ENCODE data around the gene OMA1. TPM values are rescaled to one million over a fixed set of nuclear protein-coding genes. Genes with fewer than 3 reads are reported as not detected.
"Not testable (repeated sequence)": the region's sequence is repeated elsewhere in the genome, so short reads cannot be mapped to it uniquely, and the experiment has no call there.

Gene OMA1
- total and polyA plus RNA-seq, 8 donors, result 8.9 to 28.5 (median 14.7) TPM

DNA sequence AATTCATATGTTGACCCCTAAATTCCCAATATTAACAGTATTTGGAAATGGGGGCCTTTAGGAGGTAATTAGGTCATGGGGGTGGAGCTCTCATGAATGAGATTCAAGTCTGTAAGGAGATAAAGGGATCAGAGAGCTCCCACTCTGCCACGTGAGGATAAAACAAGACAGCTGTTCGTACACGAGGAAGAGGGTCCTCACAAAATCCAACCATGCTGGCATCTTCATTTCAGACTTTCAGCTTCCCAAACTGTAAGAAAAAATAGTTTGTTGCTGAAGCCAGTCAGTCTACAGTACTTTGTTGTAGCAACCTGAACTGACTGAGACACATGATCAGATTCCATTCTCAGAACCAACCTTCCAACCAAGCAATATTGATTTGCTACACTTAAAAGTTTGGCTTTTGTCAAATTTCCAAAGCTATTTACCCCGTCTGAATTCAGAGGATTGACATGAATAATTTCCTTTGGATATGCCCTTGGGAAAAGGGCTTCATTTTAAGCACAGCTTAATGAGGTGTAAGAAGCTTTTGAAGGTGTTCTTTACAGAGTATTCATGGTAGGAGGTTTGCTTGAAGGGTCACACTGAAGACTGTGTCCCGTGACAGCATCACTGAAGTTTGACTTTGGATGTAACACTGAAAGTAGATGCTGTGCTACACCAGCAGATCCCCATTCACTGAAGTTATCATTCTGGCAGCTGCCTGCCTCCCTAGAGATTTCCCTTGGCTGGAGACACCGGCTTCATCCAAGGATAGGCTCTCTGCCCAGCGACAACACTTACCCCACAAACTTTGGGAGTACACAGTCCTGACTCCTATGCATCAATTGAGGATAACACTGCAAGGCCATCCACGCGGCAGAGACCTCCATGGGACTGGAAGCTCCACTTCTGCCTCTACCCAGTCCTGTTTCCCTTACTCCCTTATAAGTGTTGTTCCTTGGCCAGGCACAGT is 4.9 kb upstream of the OMA1 start:
- WGBS, 2 donors, result 53 to 59% methylated on average over 9 of the region's 9 CpGs
- no peak for DNase-seq
- TF ChIP-seq, protein P1, sequence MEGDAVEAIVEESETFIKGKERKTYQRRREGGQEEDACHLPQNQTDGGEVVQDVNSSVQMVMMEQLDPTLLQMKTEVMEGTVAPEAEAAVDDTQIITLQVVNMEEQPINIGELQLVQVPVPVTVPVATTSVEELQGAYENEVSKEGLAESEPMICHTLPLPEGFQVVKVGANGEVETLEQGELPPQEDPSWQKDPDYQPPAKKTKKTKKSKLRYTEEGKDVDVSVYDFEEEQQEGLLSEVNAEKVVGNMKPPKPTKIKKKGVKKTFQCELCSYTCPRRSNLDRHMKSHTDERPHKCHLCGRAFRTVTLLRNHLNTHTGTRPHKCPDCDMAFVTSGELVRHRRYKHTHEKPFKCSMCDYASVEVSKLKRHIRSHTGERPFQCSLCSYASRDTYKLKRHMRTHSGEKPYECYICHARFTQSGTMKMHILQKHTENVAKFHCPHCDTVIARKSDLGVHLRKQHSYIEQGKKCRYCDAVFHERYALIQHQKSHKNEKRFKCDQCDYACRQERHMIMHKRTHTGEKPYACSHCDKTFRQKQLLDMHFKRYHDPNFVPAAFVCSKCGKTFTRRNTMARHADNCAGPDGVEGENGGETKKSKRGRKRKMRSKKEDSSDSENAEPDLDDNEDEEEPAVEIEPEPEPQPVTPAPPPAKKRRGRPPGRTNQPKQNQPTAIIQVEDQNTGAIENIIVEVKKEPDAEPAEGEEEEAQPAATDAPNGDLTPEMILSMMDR (IDR thresholded peaks at IDR 0.05), result no peak
- Histone ChIP-seq H3K9me3 (no peaks in the 10 kb centered on the region), H3K27ac (no peak overlapping the region), H3K27me3 (no peaks in the 10 kb centered on the region), H3K36me3 (no peaks in the 10 kb centered on the region), H3K4me1 (peaks cover 8 to 14% (median 14%) of the 10 kb centered on the region in 3 donors), H3K4me3 (no peak overlapping the region)
- intact Hi-C loops (cut with DNase I), result no loop called here
- no peak for FAIRE-seq
- no peak for ATAC-seq

DNA sequence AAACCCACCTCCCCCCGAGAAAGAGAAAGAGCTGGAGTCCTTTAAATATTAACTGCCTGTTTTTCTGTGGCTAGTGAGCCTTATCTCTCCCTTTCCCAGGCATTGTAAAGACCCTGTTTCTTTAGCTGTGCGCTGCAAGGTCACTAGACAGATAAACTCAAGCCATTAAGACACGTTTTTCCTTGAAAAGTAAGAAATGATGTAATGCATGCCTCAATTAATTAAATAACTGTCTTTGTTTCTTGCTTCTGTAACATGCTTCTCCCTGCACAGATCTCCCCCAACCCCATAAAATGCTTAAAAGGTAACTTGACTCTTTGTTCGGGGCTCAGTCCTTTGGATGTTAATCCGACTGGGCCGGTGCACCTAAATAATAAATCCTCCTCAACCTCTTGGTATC is 2.8 kb upstream of the OMA1 start:
- DNase-seq; H3K36me3 ChIP-seq; ATAC-seq; FAIRE-seq; intact Hi-C loops (cut with DNase I); H3K27me3 ChIP-seq; H3K4me3 ChIP-seq; H3K9me3 ChIP-seq: not testable (repeated sequence)
- Histone ChIP-seq H3K4me1 (peaks cover 15 to 23% (median 22%) of the 10 kb centered on the region in 3 donors), H3K27ac (peak overlapping the region in 2 of 4 donors; percentile 18 to 46)
- 10 to 12% methylated on average over 6 of the region's 6 CpGs for WGBS, 2 donors

DNA sequence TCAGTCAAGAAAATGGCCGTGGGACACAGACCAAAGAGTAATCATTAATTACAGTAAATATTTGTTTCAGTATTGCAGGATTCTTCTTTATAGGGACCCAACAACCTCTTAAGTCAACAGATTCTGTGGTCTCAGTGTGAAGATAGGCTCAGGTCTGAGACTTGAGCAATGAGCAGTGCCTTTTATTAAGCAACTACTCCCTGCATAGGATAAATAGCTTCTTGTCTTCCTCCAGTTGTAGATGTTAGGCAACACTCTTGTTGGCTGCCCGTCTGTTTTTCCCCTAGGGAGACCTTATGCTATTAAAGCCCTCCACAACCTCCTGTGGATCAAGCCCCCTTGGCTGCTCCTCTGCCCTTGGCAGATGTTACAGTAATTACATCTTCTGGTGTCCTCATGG is 1.8 kb upstream of the OMA1 start:
- H3K4me1 ChIP-seq, result peaks cover 15 to 23% (median 22%) of the 10 kb centered on the region in 3 donors
- TF ChIP-seq, protein P1 (IDR thresholded peaks at IDR 0.05), result no peak
- intact Hi-C loops (cut with DNase I), result no loop called here
- no peaks in the 10 kb centered on the region for H3K36me3 ChIP-seq
- DNase-seq, result no peak
- H3K27me3 ChIP-seq, result no peaks in the 10 kb centered on the region
- H3K27ac ChIP-seq, result no peak overlapping the region
- WGBS, 2 donors, result 69 to 71% methylated on average over 2 of the region's 2 CpGs
- FAIRE-seq, result no peak
- H3K4me3 ChIP-seq, result no peak overlapping the region
- no peaks in the 10 kb centered on the region for H3K9me3 ChIP-seq
- no peak for ATAC-seq

DNA sequence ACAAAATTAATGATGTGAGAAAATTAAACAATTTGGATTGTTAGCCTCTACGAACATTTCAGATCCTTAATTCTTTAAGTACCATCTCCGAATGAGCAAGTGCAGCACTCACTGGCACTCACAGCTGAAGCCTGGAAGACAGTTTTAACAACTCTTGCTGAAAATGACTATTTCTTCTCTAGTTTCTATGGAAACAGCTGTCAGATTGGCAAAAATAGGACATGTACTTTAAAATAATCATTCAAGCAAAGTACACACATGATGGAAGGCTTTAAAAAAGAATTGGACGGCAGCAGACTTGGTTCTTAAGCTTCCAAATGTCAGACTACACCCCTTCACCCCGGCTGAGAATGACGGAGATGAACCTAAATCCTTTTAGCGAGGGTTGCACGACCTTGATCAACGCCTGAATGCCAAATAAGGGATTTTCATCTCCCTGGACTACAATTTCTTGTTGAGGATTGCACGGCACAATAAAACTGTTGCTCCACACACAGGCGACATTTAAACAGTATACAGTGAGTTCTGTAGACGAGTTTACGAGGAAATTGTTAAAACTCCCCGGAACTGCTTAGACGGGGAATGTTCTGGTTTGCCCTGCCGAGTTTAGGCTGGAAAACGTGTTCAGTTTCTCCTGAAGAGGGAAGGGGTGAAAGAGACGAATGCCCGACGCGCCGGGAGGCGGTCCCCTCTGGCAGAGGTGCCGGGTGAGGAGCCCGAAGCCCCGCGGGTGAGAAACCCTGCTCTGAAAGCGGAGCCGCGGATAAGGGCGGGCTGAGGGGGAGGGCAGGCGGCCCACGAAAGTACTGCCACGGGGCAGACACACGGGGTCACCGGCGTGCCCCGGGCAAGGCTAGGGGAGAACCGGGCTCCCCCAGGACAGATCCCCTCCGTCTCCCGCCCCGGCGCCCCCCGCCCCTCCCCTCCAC is 671 bp downstream of the OMA1 start:
- H3K4me1 ChIP-seq, result peaks cover 15 to 23% (median 22%) of the 10 kb centered on the region in 3 donors
- intact Hi-C loops (cut with DNase I), result no loop called here
- peak overlapping the region; percentile 38 to 76 (median 64) for H3K4me3 ChIP-seq
- ATAC-seq (peak; percentile 74 to 88 (median 82)), DNase-seq (peak; percentile 80 to 92 (median 82)), FAIRE-seq (no peak)
- H3K36me3 ChIP-seq, result no peaks in the 10 kb centered on the region
- whole genome bisulfite sequencing, 2 donors, result 0 to 1% methylated on average over 35 to 43 of the region's 43 CpGs
- TF ChIP-seq, protein P1 (IDR thresholded peaks at IDR 0.05), result no peak
- H3K9me3 ChIP-seq, result no peaks in the 10 kb centered on the region
- H3K27ac ChIP-seq, result peak overlapping the region; percentile 98 to 100 (median 100)
- H3K27me3 ChIP-seq, result no peaks in the 10 kb centered on the region

DNA sequence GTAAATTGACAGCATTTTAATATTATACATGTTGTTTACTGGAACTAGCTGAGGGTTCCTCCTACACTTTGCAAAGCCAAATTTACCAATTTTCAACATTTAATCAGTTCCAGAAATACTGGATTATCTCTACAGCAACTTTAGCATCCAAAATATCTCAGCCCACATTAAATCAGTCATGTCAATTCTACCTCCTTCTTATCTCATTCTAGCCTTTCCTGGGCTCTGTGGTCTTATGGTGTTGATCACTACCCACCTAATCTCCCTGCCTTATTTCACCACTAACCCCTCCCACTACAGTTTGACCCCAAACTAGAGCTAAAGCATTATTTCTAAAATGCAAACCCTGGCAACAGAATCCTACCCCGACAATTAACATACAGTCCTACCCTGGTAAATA is 3.3 kb downstream of the OMA1 start:
- H3K4me1 ChIP-seq, result peaks cover 7 to 8% (median 8%) of the 10 kb centered on the region in 3 donors
- TF ChIP-seq, protein P1 (IDR thresholded peaks at IDR 0.05), result no peak
- DNase-seq, result no peak
- no peak overlapping the region for H3K4me3 ChIP-seq
- H3K36me3 ChIP-seq, result no peaks in the 10 kb centered on the region
- FAIRE-seq, result no peak
- no peaks in the 10 kb centered on the region for H3K27me3 ChIP-seq
- ATAC-seq, result no peak
- H3K27ac ChIP-seq, result no peak overlapping the region
- intact Hi-C loops (cut with DNase I), result no loop called here
- WGBS, 2 donors, result 74% methylated on average over 1 of the region's 1 CpG
- no peaks in the 10 kb centered on the region for H3K9me3 ChIP-seq
